Ovary (tissue), 10 donors: Measurements from ENCODE around the gene DRAXIN. TPM values are rescaled to one million over a fixed set of nuclear protein-coding genes. Genes with fewer than 3 reads are reported as not detected.
"Not testable (repeated sequence)": the region's sequence is repeated elsewhere in the genome, so short reads cannot be mapped to it uniquely, and the experiment has no call there.

Source experiments
- DNase-seq, 5 donors: peaks; one replicate each; pipeline ENCODE4 v3.0.0-alpha.2; 2019 to 2020
- H3K27ac ChIP-seq, 2 donors: fragments of 200-600 bp; one replicate each; pipeline versions ENCODE4 v1.5.1 to v1.8.0; 2019 to 2022
- H3K27me3 ChIP-seq: fragments of 200-600 bp; one replicate; pipeline ENCODE4 v1.8.0; 2022
- H3K36me3 ChIP-seq: fragments of 200-600 bp; sonication (generic); one replicate; pipeline ENCODE4 v1.5.1; 2019
- H3K4me1 ChIP-seq: one replicate; pipeline ENCODE4 v1.8.1; 2013; ENCODE audit warnings: mild to moderate bottlenecking, moderate library complexity; ENCODE audit not compliant: insufficient read depth
- H3K4me3 ChIP-seq: fragments of 200-600 bp; sonication (generic); one replicate; pipeline ENCODE4 v1.5.1; 2017
- H3K9me3 ChIP-seq, 2 donors: fragments of 200-600 bp in 1 of 2; sonication (generic) in 1 of 2; one replicate each; pipeline versions ENCODE4 v1.5.1 to v1.8.1; 2013 to 2019; ENCODE audit warnings: mild to moderate bottlenecking in 1 of 2, moderate library complexity in 1 of 2
- CTCF ChIP-seq, 3 donors: fragments of 450-650 bp in 2 of 3; fragments of 200-600 bp in 1 of 3; IDR thresholded peaks; one replicate each; pipeline versions ENCODE4 v1.5.1 to v1.8.0; 2016 to 2022; ENCODE audit warnings: antibody characterized with exemption in 3 of 3, mild to moderate bottlenecking in 1 of 3
- EP300 ChIP-seq: sonication (generic); formaldehyde crosslinking; IDR thresholded peaks from one replicate; pipeline ENCODE4 v1.6.1; 2017; ENCODE audit warnings: antibody characterized with exemption
- POLR2A ChIP-seq: fragments of 450-650 bp; IDR thresholded peaks from one replicate; pipeline ENCODE4 v1.6.1; 2017; ENCODE audit warnings: antibody characterized with exemption, mild to moderate bottlenecking, moderate library complexity
- WGBS, 3 donors: extraction: QIAGEN DNeasy Blood & Tissue Kit in 1 of 3; methylation state at CpG; one replicate each; pipeline versions ENCODE4 v1.1.5 to v1.1.7; 2013 to 2017; 5-methylcytosine and 5-hydroxymethylcytosine counted together
- intact Hi-C, 4 donors: fragments of 100-400 bp; cut with DNase I; formaldehyde crosslinking; loops; one replicate each; pipeline versions ENCODE4 v1.11.0 to v1.15.1; 2022 to 2023
- long read RNA-seq, 3 donors: library from polyadenylated mRNA in 2 of 3; unstranded in 2 of 3; transcript quantifications; one replicate each; pipeline ENCODE4 v2.0.0 and lab custom pipeline, GENCODE V29; 2021 to 2026
- polyA plus RNA-seq, 2 donors: library from polyadenylated mRNA; stranded (reverse); fragments of 200-250 nt in 1 of 2; fragments of 350-450 nt in 1 of 2; fragmentation: Illumina TruSeq in 1 of 2; extraction: RNeasy Lipid Tissue Mini Kit (QIAGEN cat#74804) in 1 of 2; gene quantifications; one replicate each; pipeline ENCODE4 v1.2.3, GENCODE V29; 2013 to 2014
- total RNA-seq, 7 donors: library from RNA; depleted of rRNA in 2 of 7; stranded (reverse); fragments of >200 nt in 2 of 7; fragmentation: NEBNext Ultra II Directional in 3 of 7; extraction: Animal tissue kit (Norgen Biotek cat#: 25700) in 3 of 7; gene quantifications; one replicate each; pipeline versions ENCODE4 v1.1.0 to v1.2.4, GENCODE V29; 2016 to 2023
- donor health status: DM: no; HTN: no; CAD: no; lungs with moderate emphysema.
- donor health status: DM: no; HTN: no; CAD: no.
- donor health status: Bipolar disorder and iron deficiency.
- donor health status: DM: yes; HTN: yes; CAD: no.
- donor health status: DM: no; HTN: no; CAD: no.
- donor health status: DM: yes; HTN: yes; CAD: no.

The DRAXIN gene
- total RNA-seq = under 1 TPM in 5 of 7 donors, not detected in 2; under 0.01 to 0.33 (median 0.05) TPM
- under 1 TPM; 0.01 to 0.12 TPM for polyA plus RNA-seq
- long read RNA-seq, donor 1 = 0 reads
- long read RNA-seq, donor 2 = 0 reads
- long read RNA-seq, donor 3 = 0 reads

- H3K4me1 ChIP-seq = no peaks in the 10 kb centered on the region
Observed at GRCh38 chr1:11691302-11691914, at the start of gene DRAXIN. Gene DRAXIN (plus strand): TSS chr1:11691710. CDS start chr1:11706259, 14,549 bp downstream.

GRCh38 chr1:11641776-11642305 lies 49.7 kb upstream of the DRAXIN start:
- Histone ChIP-seq H3K9me3 (no peaks in the 10 kb centered on the region), H3K27me3 (no peaks in the 10 kb centered on the region), H3K36me3 (no peaks in the 10 kb centered on the region), H3K4me3 (no peak overlapping the region), H3K27ac (no peak overlapping the region), H3K4me1 (no peaks in the 10 kb centered on the region)
- no peak for DNase-seq
- 44 to 50% (median 49%) methylated on average over 5 of the region's 5 CpGs for WGBS, 3 donors
- TF ChIP-seq POLR2A = no peak
- TF ChIP-seq EP300 = no peak
- TF ChIP-seq CTCF (IDR thresholded peaks at IDR 0.05) = no peak
- intact Hi-C loops = loop anchor here in 2 of 4 donors (2.0 to 5.0 kb wide), 3 partner anchors 399 to 603 kb away; no protein-coding TSS in a partner anchor

More at GRCh38 chr1:11691302-11691914, at the start of gene DRAXIN:
- DNase-seq = no peak
- Histone ChIP-seq H3K27ac (no peak within 1 kb of the TSS), H3K9me3 (no peaks in the 10 kb centered on the region), H3K36me3 (no peaks in the 10 kb centered on the region), H3K27me3 (no peaks in the 10 kb centered on the region), H3K4me3 (no peak within 1 kb of the TSS)
- WGBS, 3 donors = 0 to 2% (median 1%) methylated on average over 11 to 77 of the region's 78 CpGs
- intact Hi-C loops = no loop called here
- TF ChIP-seq CTCF (IDR thresholded peaks at IDR 0.05) (no peak), EP300 (no peak), POLR2A (no peak)

GRCh38 chr1:11642418-11643017 lies 49.0 kb upstream of the DRAXIN start:
- not testable (repeated sequence) for H3K4me1 ChIP-seq, H3K9me3 ChIP-seq, H3K27ac ChIP-seq, H3K4me3 ChIP-seq, H3K27me3 ChIP-seq, H3K36me3 ChIP-seq
- 45 to 54% (median 51%) methylated on average over 18 of the region's 18 CpGs for WGBS, 3 donors
- DNase-seq = peak in 4 of 5 donors; percentile 61 to 71 (median 64)
- intact Hi-C loops = loop anchor here in 2 of 4 donors (2.0 to 5.0 kb wide), 2 partner anchors 400 to 604 kb away; no protein-coding TSS in a partner anchor
- peak; percentile 83 to 94 (median 84) for TF ChIP-seq CTCF (IDR thresholded peaks at IDR 0.05)

- Histone ChIP-seq H3K4me1 (no peaks in the 10 kb centered on the region), H3K9me3 (no peaks in the 10 kb centered on the region), H3K4me3 (no peak overlapping the region), H3K27ac (no peak overlapping the region), H3K36me3 (no peaks in the 10 kb centered on the region), H3K27me3 (no peaks in the 10 kb centered on the region)
- 41 to 62% (median 49%) methylated on average over 5 of the region's 5 CpGs for WGBS, 3 donors
- TF ChIP-seq CTCF (IDR thresholded peaks at IDR 0.05) = no peak
- TF ChIP-seq POLR2A = no peak
- no peak for TF ChIP-seq EP300
- DNase-seq = no peak
- intact Hi-C loops = loop anchor here in 3 of 4 donors (2.0 to 5.0 kb wide), 2 partner anchors 401 to 605 kb away; no protein-coding TSS in a partner anchor
Observed at GRCh38 chr1:11643782-11644181, 47.7 kb upstream of the DRAXIN start.
